HCT116 (cell line): ENCODE results near the gene ATP7B.

Experiments used
- ATF3 ChIP-seq: IDR thresholded peaks from 2 replicates; pipeline ENCODE4 v1.6.1; 2012
- CEBPB ChIP-seq: IDR thresholded peaks from 2 replicates; pipeline ENCODE4 v1.6.1; 2012; ENCODE audit warnings: low read depth
- CTCF ChIP-seq, 3 experiments: fragments of 200-600 bp in 1 of 3; sonication (generic) in 1 of 3; IDR thresholded peaks in 2 of 3; conservative IDR thresholded peaks in 1 of 3; 2 replicates each; pipeline ENCODE4 v1.5.1; 2012 to 2017; ENCODE audit warnings: low read depth in 2 of 3, low read length in 2 of 3, antibody characterized with exemption in 1 of 3, borderline replicate concordance in 1 of 3, control low read depth in 1 of 3, mild to moderate bottlenecking in 1 of 3, mixed read lengths in 1 of 3, mixed run types in 1 of 3, moderate library complexity in 1 of 3; ENCODE audit not compliant: insufficient read depth in 1 of 3
- EZH2 ChIP-seq: fragments of 200-600 bp; sonication (generic); IDR thresholded peaks from 2 replicates; pipeline ENCODE4 v1.6.1; 2017; ENCODE audit warnings: antibody characterized with exemption, mixed run types
- POLR2A ChIP-seq: IDR thresholded peaks from 2 replicates; pipeline ENCODE4 v1.7.0; 2011; ENCODE audit warnings: borderline replicate concordance; ENCODE audit not compliant: insufficient read depth, insufficient read length; ENCODE audit errors: extremely low read depth
- POLR2AphosphoS5 ChIP-seq: IDR thresholded peaks from 2 replicates; pipeline ENCODE4 v1.6.1; 2011; ENCODE audit warnings: mild to moderate bottlenecking, low read depth, low read length, moderate library complexity
- SRF ChIP-seq: IDR thresholded peaks from 2 replicates; pipeline ENCODE4 v1.6.1; 2012; ENCODE audit warnings: low read depth

- TF ChIP-seq POLR2A: no peak
- TF ChIP-seq EZH2: no peak
- TF ChIP-seq CTCF (IDR thresholded peaks at IDR 0.05 in 2 of 3, conservative IDR thresholded peaks at IDR 0.05 in 1 of 3; ENCODE audit: borderline replicate concordance in 1 of 3, insufficient read depth in 1 of 3, low read depth in 2 of 3, low read length in 2 of 3): no peak
- TF ChIP-seq ATF3: no peak
- TF ChIP-seq CEBPB: no peak
- TF ChIP-seq POLR2AphosphoS5: no peak
- no peak for TF ChIP-seq SRF
These were observed 79.6 kb downstream of the ATP7B start for GRCh38 chr13:51931606-51932005.
